GM08714 (cell line): Measurements from ENCODE around the gene ENOX2.
"Not testable (repeated sequence)": the region's sequence is repeated elsewhere in the genome, so short reads cannot be mapped to it uniquely, and the experiment has no call there.

Source experiments
- H3K4me3 ChIP-seq: fragments of 200-500 bp; sonication (Bioruptor generic); 2 replicates; pipeline ENCODE4 v1.5.1; 2014; ENCODE audit warnings: mild to moderate bottlenecking, low read length, inconsistent platforms
- ZNF274 ChIP-seq: IDR thresholded peaks from 2 replicates; pipeline ENCODE4 v1.6.1; 2012; ENCODE audit warnings: mild to moderate bottlenecking, low read depth, low read length

The ENOX2 gene

GRCh38 chrX:130826249-130826648 is 76.8 kb downstream of the ENOX2 start:
- H3K4me3 ChIP-seq: no peak overlapping the region
- no peak for TF ChIP-seq ZNF274

- no peak overlapping the region for H3K4me3 ChIP-seq
- no peak for TF ChIP-seq ZNF274
Measured at GRCh38 chrX:130825525-130825924, 77.5 kb downstream of the ENOX2 start.

GRCh38 chrX:130819367-130819766 is 83.6 kb downstream of the ENOX2 start:
- not testable (repeated sequence) for H3K4me3 ChIP-seq

- H3K4me3 ChIP-seq: not testable (repeated sequence)
Measured at GRCh38 chrX:130813932-130814331, 89.1 kb downstream of the ENOX2 start.

GRCh38 chrX:130810561-130810960 is 92.4 kb downstream of the ENOX2 start:
- no peak overlapping the region for H3K4me3 ChIP-seq
- no peak for TF ChIP-seq ZNF274

GRCh38 chrX:130805903-130806302 is 97.1 kb downstream of the ENOX2 start:
- no peak for TF ChIP-seq ZNF274
- H3K4me3 ChIP-seq: no peak overlapping the region

- TF ChIP-seq ZNF274: no peak
- no peak overlapping the region for H3K4me3 ChIP-seq
Measured at GRCh38 chrX:130803537-130803936, 99.5 kb downstream of the ENOX2 start.

GRCh38 chrX:130801901-130802300 is 101.1 kb downstream of the ENOX2 start:
- TF ChIP-seq ZNF274: no peak

GRCh38 chrX:130799393-130799792 is 103.6 kb downstream of the ENOX2 start:
- H3K4me3 ChIP-seq: no peak overlapping the region
- no peak for TF ChIP-seq ZNF274

More at GRCh38 chrX:130801901-130802300, 101.1 kb downstream of the ENOX2 start:
- no peak overlapping the region for H3K4me3 ChIP-seq

- no peak overlapping the region for H3K4me3 ChIP-seq
- TF ChIP-seq ZNF274: no peak
Measured at GRCh38 chrX:130793975-130794374, 109.0 kb downstream of the ENOX2 start.

GRCh38 chrX:130791870-130792269 is 111.1 kb downstream of the ENOX2 start:
- not testable (repeated sequence) for H3K4me3 ChIP-seq

- TF ChIP-seq ZNF274: no peak
- no peak overlapping the region for H3K4me3 ChIP-seq
Measured at GRCh38 chrX:130789793-130790192, 113.2 kb downstream of the ENOX2 start.

GRCh38 chrX:130788786-130789581 is 114.0 kb downstream of the ENOX2 start:
- TF ChIP-seq ZNF274: no peak
- H3K4me3 ChIP-seq: no peak overlapping the region

- no peak for TF ChIP-seq ZNF274
- H3K4me3 ChIP-seq: no peak overlapping the region
Measured at GRCh38 chrX:130786030-130786429, 117.0 kb downstream of the ENOX2 start.

GRCh38 chrX:130778773-130779172 is 124.2 kb downstream of the ENOX2 start:
- H3K4me3 ChIP-seq: no peak overlapping the region
- no peak for TF ChIP-seq ZNF274

- no peak overlapping the region for H3K4me3 ChIP-seq
- no peak for TF ChIP-seq ZNF274
Measured at GRCh38 chrX:130775849-130776248, 127.2 kb downstream of the ENOX2 start.
